Measurements from ENCODE around the gene TESK2. TPM values are rescaled to one million over a fixed set of nuclear protein-coding genes. Genes with fewer than 3 reads are reported as not detected.

The TESK2 gene
- total RNA-seq, 1 experiment from 2014 or later: 5.0 TPM

DNA sequence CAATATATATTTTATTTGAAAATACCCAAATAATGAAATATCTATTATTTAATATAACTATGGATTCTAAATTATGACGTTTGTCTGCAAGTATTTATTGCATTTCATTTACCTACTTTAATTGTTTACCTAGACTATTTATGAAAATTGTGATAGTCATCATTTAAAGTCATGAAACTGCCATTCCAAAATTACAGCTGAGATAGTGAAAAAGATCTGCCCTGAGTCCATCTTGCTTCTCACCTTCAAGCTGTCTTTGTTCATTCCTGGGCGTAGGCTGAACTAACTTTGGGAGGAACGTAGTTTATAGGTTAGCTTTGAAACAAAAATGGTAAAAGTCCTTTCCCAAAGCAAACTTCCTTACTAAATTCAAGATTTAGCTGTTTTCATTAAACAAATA lies 176.7 kb downstream of the TESK2 start:
- Histone ChIP-seq H3K9me2 (ENCODE audit: insufficient read depth) (no peaks in the 10 kb centered on the region), H4K20me1 (ENCODE audit: insufficient read depth) (no peaks in the 10 kb centered on the region), H3K36me3 (ENCODE audit: control insufficient read depth in 1 of 2, insufficient read depth in 2 of 2, low read length in 2 of 2) (no peaks in the 10 kb centered on the region), H3K27me3 (ENCODE audit: insufficient read depth, low read length) (no peaks in the 10 kb centered on the region), H3K27ac (ENCODE audit: low read depth, low read length) (no peak overlapping the region), H2AFZ (ENCODE audit: low read depth, low read length, poor library complexity, severe bottlenecking) (no peak overlapping the region), H3K4me2 (ENCODE audit: low read length) (no peak overlapping the region), H3K79me2 (ENCODE audit: insufficient read depth, low read length) (no peaks in the 10 kb centered on the region), H3K4me1 (ENCODE audit: control insufficient read depth in 1 of 2, insufficient read depth in 2 of 2, low read length in 2 of 2) (no peaks in the 10 kb centered on the region), H3K9ac (ENCODE audit: low read length) (no peak overlapping the region), H3K4me3 (replicated peaks in 1 of 2; ENCODE audit: low read depth in 1 of 2, low read length in 2 of 2) (no peak overlapping the region), H3K9me3 (ENCODE audit: control insufficient read depth in 1 of 2, insufficient read depth in 1 of 2, low read depth in 1 of 2, low read length in 2 of 2) (no peaks in the 10 kb centered on the region)
- DNase-seq (ENCODE audit: low read depth, low spot score) (no peak), ATAC-seq (no peak)
- TF ChIP-seq, protein P1, sequence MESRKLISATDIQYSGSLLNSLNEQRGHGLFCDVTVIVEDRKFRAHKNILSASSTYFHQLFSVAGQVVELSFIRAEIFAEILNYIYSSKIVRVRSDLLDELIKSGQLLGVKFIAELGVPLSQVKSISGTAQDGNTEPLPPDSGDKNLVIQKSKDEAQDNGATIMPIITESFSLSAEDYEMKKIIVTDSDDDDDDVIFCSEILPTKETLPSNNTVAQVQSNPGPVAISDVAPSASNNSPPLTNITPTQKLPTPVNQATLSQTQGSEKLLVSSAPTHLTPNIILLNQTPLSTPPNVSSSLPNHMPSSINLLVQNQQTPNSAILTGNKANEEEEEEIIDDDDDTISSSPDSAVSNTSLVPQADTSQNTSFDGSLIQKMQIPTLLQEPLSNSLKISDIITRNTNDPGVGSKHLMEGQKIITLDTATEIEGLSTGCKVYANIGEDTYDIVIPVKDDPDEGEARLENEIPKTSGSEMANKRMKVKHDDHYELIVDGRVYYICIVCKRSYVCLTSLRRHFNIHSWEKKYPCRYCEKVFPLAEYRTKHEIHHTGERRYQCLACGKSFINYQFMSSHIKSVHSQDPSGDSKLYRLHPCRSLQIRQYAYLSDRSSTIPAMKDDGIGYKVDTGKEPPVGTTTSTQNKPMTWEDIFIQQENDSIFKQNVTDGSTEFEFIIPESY (IDR thresholded peaks at IDR 0.05; ENCODE audit: extremely low read depth, insufficient replicate concordance, low read length): no peak
- TF ChIP-seq ELF1 (IDR thresholded peaks at IDR 0.05; ENCODE audit: borderline replicate concordance, low read depth) (no peak), JUND (IDR thresholded peaks at IDR 0.05) (no peak), EZH2 (IDR thresholded peaks at IDR 0.05) (no peak), ZFX (IDR thresholded peaks at IDR 0.05) (no peak), SIN3A (IDR thresholded peaks at IDR 0.05; ENCODE audit: low read depth) (no peak), YY1 (IDR thresholded peaks at IDR 0.05; ENCODE audit: extremely low read depth, insufficient replicate concordance, low read depth, low read length) (no peak), CEBPB (IDR thresholded peaks at IDR 0.05; ENCODE audit: low read depth) (no peak)
- CTCF ChIA-PET: interaction anchor here (1.9 kb wide), 1 partner anchor 296 kb away, joined by 4 read pairs; no protein-coding TSS in a partner anchor
- POLR2A ChIA-PET: no interaction called here
- RAD21 ChIA-PET (ENCODE audit: low non-redundant PET in 1 of 2, low total read pairs in 2 of 2, uncharacterized antibody in 2 of 2, unreplicated experiment in 2 of 2): no interaction called here
- intact Hi-C loops (cut with micrococcal nuclease): no loop called here
- BruUV-seq (replicated peaks): no TSS peak

DNA sequence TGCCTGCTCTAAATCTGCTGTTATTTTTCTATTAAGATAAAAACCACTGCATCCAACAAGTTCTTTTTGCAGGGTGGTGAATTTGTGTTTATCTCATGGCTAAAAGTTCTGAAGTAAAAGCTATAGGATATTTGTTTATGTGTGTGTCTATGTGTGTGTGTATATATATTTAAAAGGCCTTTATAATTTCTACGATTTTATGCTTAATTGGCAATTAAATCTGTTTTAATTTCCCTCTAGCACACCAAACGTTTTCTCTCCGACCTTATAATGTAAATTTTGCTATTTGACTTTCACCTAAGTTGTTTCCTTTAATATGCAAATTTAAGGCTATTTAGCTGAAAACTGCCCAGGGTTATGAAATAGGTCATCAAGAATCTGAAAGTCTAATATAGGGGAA lies 184.1 kb downstream of the TESK2 start:
- BruUV-seq (replicated peaks): no TSS peak
- no peak for DNase-seq (ENCODE audit: low read depth, low spot score)
- H4K20me1 ChIP-seq (ENCODE audit: insufficient read depth): no peaks in the 10 kb centered on the region
- ChIA-PET CTCF (interaction anchor here (1.6 kb wide), 1 partner anchor 292 kb away, joined by 5 read pairs; no protein-coding TSS in a partner anchor), RAD21 (ENCODE audit: low non-redundant PET in 1 of 2, low total read pairs in 2 of 2, uncharacterized antibody in 2 of 2, unreplicated experiment in 2 of 2) (no interaction called here), POLR2A (no interaction called here)
- peak overlapping the region; percentile 38 for H3K4me2 ChIP-seq (ENCODE audit: low read length)
- no peak overlapping the region for H3K4me3 ChIP-seq (replicated peaks in 1 of 2; ENCODE audit: low read depth in 1 of 2, low read length in 2 of 2)
- H3K9me3 ChIP-seq (ENCODE audit: control insufficient read depth in 1 of 2, insufficient read depth in 1 of 2, low read depth in 1 of 2, low read length in 2 of 2): no peaks in the 10 kb centered on the region
- peaks cover 12 to 41% of the 10 kb centered on the region in 2 experiments for H3K4me1 ChIP-seq (ENCODE audit: control insufficient read depth in 1 of 2, insufficient read depth in 2 of 2, low read length in 2 of 2)
- intact Hi-C loops (cut with micrococcal nuclease): no loop called here
- H3K36me3 ChIP-seq (ENCODE audit: control insufficient read depth in 1 of 2, insufficient read depth in 2 of 2, low read length in 2 of 2): no peaks in the 10 kb centered on the region
- no peaks in the 10 kb centered on the region for H3K27me3 ChIP-seq (ENCODE audit: insufficient read depth, low read length)
- H3K79me2 ChIP-seq (ENCODE audit: insufficient read depth, low read length): no peaks in the 10 kb centered on the region
- H3K9me2 ChIP-seq (ENCODE audit: insufficient read depth): no peaks in the 10 kb centered on the region
- no peak overlapping the region for H3K9ac ChIP-seq (ENCODE audit: low read length)
- no peak overlapping the region for H3K27ac ChIP-seq (ENCODE audit: low read depth, low read length)
- ATAC-seq: no peak
- H2AFZ ChIP-seq (ENCODE audit: low read depth, low read length, poor library complexity, severe bottlenecking): peak overlapping the region; percentile 5
- TF ChIP-seq, protein P2, sequence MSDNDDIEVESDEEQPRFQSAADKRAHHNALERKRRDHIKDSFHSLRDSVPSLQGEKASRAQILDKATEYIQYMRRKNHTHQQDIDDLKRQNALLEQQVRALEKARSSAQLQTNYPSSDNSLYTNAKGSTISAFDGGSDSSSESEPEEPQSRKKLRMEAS (IDR thresholded peaks at IDR 0.05): no peak
- TF ChIP-seq SRF (IDR thresholded peaks at IDR 0.05; ENCODE audit: low read depth): no peak
- TF ChIP-seq, protein P3, sequence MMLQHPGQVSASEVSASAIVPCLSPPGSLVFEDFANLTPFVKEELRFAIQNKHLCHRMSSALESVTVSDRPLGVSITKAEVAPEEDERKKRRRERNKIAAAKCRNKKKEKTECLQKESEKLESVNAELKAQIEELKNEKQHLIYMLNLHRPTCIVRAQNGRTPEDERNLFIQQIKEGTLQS (IDR thresholded peaks at IDR 0.05): no peak
- TF ChIP-seq, protein P4, sequence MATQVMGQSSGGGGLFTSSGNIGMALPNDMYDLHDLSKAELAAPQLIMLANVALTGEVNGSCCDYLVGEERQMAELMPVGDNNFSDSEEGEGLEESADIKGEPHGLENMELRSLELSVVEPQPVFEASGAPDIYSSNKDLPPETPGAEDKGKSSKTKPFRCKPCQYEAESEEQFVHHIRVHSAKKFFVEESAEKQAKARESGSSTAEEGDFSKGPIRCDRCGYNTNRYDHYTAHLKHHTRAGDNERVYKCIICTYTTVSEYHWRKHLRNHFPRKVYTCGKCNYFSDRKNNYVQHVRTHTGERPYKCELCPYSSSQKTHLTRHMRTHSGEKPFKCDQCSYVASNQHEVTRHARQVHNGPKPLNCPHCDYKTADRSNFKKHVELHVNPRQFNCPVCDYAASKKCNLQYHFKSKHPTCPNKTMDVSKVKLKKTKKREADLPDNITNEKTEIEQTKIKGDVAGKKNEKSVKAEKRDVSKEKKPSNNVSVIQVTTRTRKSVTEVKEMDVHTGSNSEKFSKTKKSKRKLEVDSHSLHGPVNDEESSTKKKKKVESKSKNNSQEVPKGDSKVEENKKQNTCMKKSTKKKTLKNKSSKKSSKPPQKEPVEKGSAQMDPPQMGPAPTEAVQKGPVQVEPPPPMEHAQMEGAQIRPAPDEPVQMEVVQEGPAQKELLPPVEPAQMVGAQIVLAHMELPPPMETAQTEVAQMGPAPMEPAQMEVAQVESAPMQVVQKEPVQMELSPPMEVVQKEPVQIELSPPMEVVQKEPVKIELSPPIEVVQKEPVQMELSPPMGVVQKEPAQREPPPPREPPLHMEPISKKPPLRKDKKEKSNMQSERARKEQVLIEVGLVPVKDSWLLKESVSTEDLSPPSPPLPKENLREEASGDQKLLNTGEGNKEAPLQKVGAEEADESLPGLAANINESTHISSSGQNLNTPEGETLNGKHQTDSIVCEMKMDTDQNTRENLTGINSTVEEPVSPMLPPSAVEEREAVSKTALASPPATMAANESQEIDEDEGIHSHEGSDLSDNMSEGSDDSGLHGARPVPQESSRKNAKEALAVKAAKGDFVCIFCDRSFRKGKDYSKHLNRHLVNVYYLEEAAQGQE (IDR thresholded peaks at IDR 0.05; ENCODE audit: low read depth): no peak
- TF ChIP-seq CBX3 (IDR thresholded peaks at IDR 0.05; ENCODE audit: low read depth): no peak
- no peak for TF ChIP-seq YY1 (IDR thresholded peaks at IDR 0.05; ENCODE audit: extremely low read depth, insufficient replicate concordance, low read depth, low read length)
- no peak for TF ChIP-seq ZFX (IDR thresholded peaks at IDR 0.05)
- TF ChIP-seq CEBPB (IDR thresholded peaks at IDR 0.05; ENCODE audit: low read depth): no peak
